Epidermal melanocyte (primary cell): ENCODE results near the gene SETD1B.

Source experiments
- DNase-seq: peaks from one replicate; pipeline ENCODE4 v3.0.0; 2011; ENCODE audit warnings: low spot score; ENCODE audit not compliant: insufficient read length

SETD1B gene

GRCh38 chr12:121807642-121808347 is 4.0 kb downstream of the SETD1B start:
- no peak for DNase-seq

- DNase-seq: no peak
Measured at GRCh38 chr12:121808623-121809022, 4.8 kb downstream of the SETD1B start.

GRCh38 chr12:121809712-121810116 is 5.9 kb downstream of the SETD1B start:
- no peak for DNase-seq

- DNase-seq: no peak
Measured at GRCh38 chr12:121810234-121810817, 6.5 kb downstream of the SETD1B start.

GRCh38 chr12:121810833-121811433 is 7.1 kb downstream of the SETD1B start:
- DNase-seq: no peak

- peak; percentile 90 for DNase-seq
Measured at GRCh38 chr12:121811434-121812319, 7.9 kb downstream of the SETD1B start.

GRCh38 chr12:121812320-121812871 is 8.6 kb downstream of the SETD1B start:
- DNase-seq: peak; percentile 99

- no peak for DNase-seq
Measured at GRCh38 chr12:121812921-121813896, 9.4 kb downstream of the SETD1B start.

- no peak for DNase-seq
Measured at GRCh38 chr12:121813951-121814350, 10.1 kb downstream of the SETD1B start.

- DNase-seq: no peak
Measured at GRCh38 chr12:121814429-121815119, 10.8 kb downstream of the SETD1B start.

GRCh38 chr12:121815263-121815662 is 11.5 kb downstream of the SETD1B start:
- no peak for DNase-seq

GRCh38 chr12:121816925-121817647 is 13.3 kb downstream of the SETD1B start:
- DNase-seq: no peak

GRCh38 chr12:121817648-121818043 is 13.8 kb downstream of the SETD1B start:
- no peak for DNase-seq

- no peak for DNase-seq
Measured at GRCh38 chr12:121819212-121819949, 15.6 kb downstream of the SETD1B start.

GRCh38 chr12:121820056-121820455 is 16.2 kb downstream of the SETD1B start:
- DNase-seq: no peak

GRCh38 chr12:121822393-121823100 is 18.7 kb downstream of the SETD1B start:
- DNase-seq: no peak

- DNase-seq: no peak
Measured at GRCh38 chr12:121823101-121823726, 19.4 kb downstream of the SETD1B start.
